LNCaP clone FGC (cell line): ENCODE data around the gene CPO.
"Not testable (repeated sequence)": the region's sequence is repeated elsewhere in the genome, so short reads cannot be mapped to it uniquely, and the experiment has no call there.

Source experiments
- DNase-seq: peaks from one replicate; pipeline ENCODE4 v3.0.0-alpha.2; 2011; ENCODE audit warnings: low read depth
- H3K4me3 ChIP-seq: 2 replicates; pipeline ENCODE4 v1.5.1; 2011; ENCODE audit warnings: mild to moderate bottlenecking, low read depth, low read length, control low read depth
- CTCF ChIP-seq: IDR thresholded peaks from 2 replicates; pipeline ENCODE4 v1.5.1; 2012; ENCODE audit warnings: mild to moderate bottlenecking; ENCODE audit not compliant: control insufficient read depth, insufficient read depth; ENCODE audit errors: extremely low read depth

CPO gene

GRCh38 chr2:206921529-206921928 lies 17.8 kb upstream of the CPO start:
- no peak for DNase-seq
- no peak overlapping the region for H3K4me3 ChIP-seq
- TF ChIP-seq CTCF: no peak

- no peak overlapping the region for H3K4me3 ChIP-seq
- DNase-seq: no peak
- no peak for TF ChIP-seq CTCF
Measured at GRCh38 chr2:206935991-206936842, 3.1 kb upstream of the CPO start.

GRCh38 chr2:206936843-206937230 lies 2.5 kb upstream of the CPO start:
- H3K4me3 ChIP-seq: no peak overlapping the region
- DNase-seq: no peak
- no peak for TF ChIP-seq CTCF

- no peak overlapping the region for H3K4me3 ChIP-seq
- no peak for TF ChIP-seq CTCF
- no peak for DNase-seq
Measured at GRCh38 chr2:206937555-206937954, 1.8 kb upstream of the CPO start.

- H3K4me3 ChIP-seq: no peak overlapping the region
- no peak for TF ChIP-seq CTCF
- DNase-seq: no peak
Measured at GRCh38 chr2:206940546-206940945, 1.2 kb downstream of the CPO start.

- DNase-seq: no peak
- TF ChIP-seq CTCF: no peak
- no peak overlapping the region for H3K4me3 ChIP-seq
Measured at GRCh38 chr2:206942592-206943478, 3.5 kb downstream of the CPO start.

GRCh38 chr2:206953404-206953803 lies 14.1 kb downstream of the CPO start:
- not testable (repeated sequence) for DNase-seq, H3K4me3 ChIP-seq
